Measurements from ENCODE around the gene LYAR.

- no peak for TF ChIP-seq CTCF (conservative IDR thresholded peaks at IDR 0.05)
- TF ChIP-seq ZFX (IDR thresholded peaks at IDR 0.05), result no peak
Observed at GRCh38 chr4:4249866-4250265, 40.1 kb downstream of the LYAR start.
